ENCODE data around the gene SLC26A4.
A peak's percentile ranks its signal among the peaks of the same experiment; 100 is the strongest.

Gene SLC26A4

GRCh38 chr7:107696330-107696946, 35.8 kb downstream of the SLC26A4 start:
- no peak for DNase-seq (ENCODE audit: low spot score)

GRCh38 chr7:107697321-107698049, 36.9 kb downstream of the SLC26A4 start:
- no peak for DNase-seq (ENCODE audit: low spot score)

GRCh38 chr7:107700570-107700969, 39.9 kb downstream of the SLC26A4 start:
- no peak for DNase-seq (ENCODE audit: low spot score)

- no peak for DNase-seq (ENCODE audit: low spot score)
Observed at GRCh38 chr7:107701191-107701590, 40.6 kb downstream of the SLC26A4 start.

GRCh38 chr7:107703219-107703618, 42.6 kb downstream of the SLC26A4 start:
- no peak for DNase-seq (ENCODE audit: low spot score)

- DNase-seq (ENCODE audit: low spot score) = no peak
Observed at GRCh38 chr7:107703872-107704271, 43.2 kb downstream of the SLC26A4 start.

GRCh38 chr7:107708956-107709355, 48.3 kb downstream of the SLC26A4 start:
- no peak for DNase-seq (ENCODE audit: low spot score)

GRCh38 chr7:107711301-107711700, 50.7 kb downstream of the SLC26A4 start:
- no peak for DNase-seq (ENCODE audit: low spot score)

GRCh38 chr7:107712025-107712424, 51.4 kb downstream of the SLC26A4 start:
- no peak for DNase-seq (ENCODE audit: low spot score)

GRCh38 chr7:107712896-107713295, 52.3 kb downstream of the SLC26A4 start:
- DNase-seq (ENCODE audit: low spot score) = no peak

- DNase-seq (ENCODE audit: low spot score) = no peak
Observed at GRCh38 chr7:107715531-107715930, 54.9 kb downstream of the SLC26A4 start.

- no peak for DNase-seq (ENCODE audit: low spot score)
Observed at GRCh38 chr7:107718456-107719193, 58.0 kb downstream of the SLC26A4 start.

GRCh38 chr7:107721286-107721685, 60.7 kb downstream of the SLC26A4 start:
- DNase-seq (ENCODE audit: low spot score) = no peak

GRCh38 chr7:107723255-107723654, 62.6 kb downstream of the SLC26A4 start:
- DNase-seq (ENCODE audit: low spot score) = no peak

GRCh38 chr7:107725138-107725740, 64.6 kb downstream of the SLC26A4 start:
- DNase-seq (ENCODE audit: low spot score) = peak; percentile 46

- no peak for DNase-seq (ENCODE audit: low spot score)
Observed at GRCh38 chr7:107726356-107727130, 65.9 kb downstream of the SLC26A4 start.

- no peak for DNase-seq (ENCODE audit: low spot score)
Observed at GRCh38 chr7:107728276-107728675, 67.6 kb downstream of the SLC26A4 start.

GRCh38 chr7:107742678-107743566, 82.3 kb downstream of the SLC26A4 start:
- peak; percentile 67 for DNase-seq (ENCODE audit: low spot score)

- peak; percentile 96 for DNase-seq (ENCODE audit: low spot score)
Observed at GRCh38 chr7:107743567-107744344, 83.1 kb downstream of the SLC26A4 start, which contains the start of gene CBLL1. Gene CBLL1, plus strand, starts transcription at chr7:107744142. Its CDS starts 22 bp downstream, at chr7:107744164.

- DNase-seq (ENCODE audit: low spot score) = no peak
Observed at GRCh38 chr7:107744345-107744750, 83.7 kb downstream of the SLC26A4 start.

All from D341Med (cell line).